HepG2 (cell line): Measurements from ENCODE around the gene GAL3ST1. TPM values are rescaled to one million over a fixed set of nuclear protein-coding genes. Genes with fewer than 3 reads are reported as not detected.

Source experiments
- CENPX ChIP-seq: sonication (generic); formaldehyde crosslinking; IDR thresholded peaks from 2 replicates; pipeline ENCODE4 v1.9.0; 2021; ENCODE audit warnings: mild to moderate bottlenecking, missing genetic modification reagents, moderate library complexity
- CTCF ChIP-seq: sonication (generic); formaldehyde crosslinking; IDR thresholded peaks from 2 replicates; pipeline ENCODE4 v1.5.0; 2020; ENCODE audit warnings: mild to moderate bottlenecking, missing genetic modification reagents, moderate library complexity
- GZF1 ChIP-seq: sonication (generic); formaldehyde crosslinking; IDR thresholded peaks from 2 replicates; pipeline ENCODE4 v1.5.1; 2020; ENCODE audit warnings: mild to moderate bottlenecking, missing genetic modification reagents
- IKZF5 ChIP-seq: IDR thresholded peaks from 2 replicates; pipeline ENCODE4 v1.6.1; 2018; ENCODE audit warnings: missing genetic modification reagents, mild to moderate bottlenecking, missing compliant biosample characterization
- LCORL ChIP-seq, 2 experiments: fragments of 450-650 bp in 1 of 2; sonication (generic) in 1 of 2; formaldehyde crosslinking in 1 of 2; IDR thresholded peaks; 2 replicates each; pipeline versions ENCODE4 v1.5.0 to v1.6.1; 2017 to 2020; ENCODE audit warnings: antibody characterized with exemption in 1 of 2, missing genetic modification reagents in 1 of 2
- MAX ChIP-seq: IDR thresholded peaks from 2 replicates; pipeline ENCODE4 v1.6.1; 2012; ENCODE audit warnings: inconsistent platforms
- PHF21A ChIP-seq: sonication (generic); formaldehyde crosslinking; IDR thresholded peaks from 2 replicates; pipeline ENCODE4 v1.5.0; 2020; ENCODE audit warnings: mild to moderate bottlenecking, missing genetic modification reagents
- PTBP1 ChIP-seq: fragments of 200-400 bp; formaldehyde crosslinking; IDR thresholded peaks from 2 replicates; pipeline ENCODE4 v1.6.1; 2018; ENCODE audit warnings: low read length, low read depth; ENCODE audit not compliant: poor library complexity, severe bottlenecking
- RXRA ChIP-seq: sonication (generic); formaldehyde crosslinking; IDR thresholded peaks from 2 replicates; pipeline ENCODE4 v1.5.1; 2020; ENCODE audit warnings: missing genetic modification reagents
- SNAPC2 ChIP-seq: sonication (generic); formaldehyde crosslinking; IDR thresholded peaks from 2 replicates; pipeline ENCODE4 v1.8.1; 2022; ENCODE audit warnings: mild to moderate bottlenecking, missing genetic modification reagents
- ZNF564 ChIP-seq: sonication (generic); formaldehyde crosslinking; IDR thresholded peaks from 2 replicates; pipeline ENCODE4 v1.8.1; 2023; ENCODE audit warnings: mild to moderate bottlenecking, missing genetic modification reagents
- ZNF572 ChIP-seq: sonication (generic); formaldehyde crosslinking; IDR thresholded peaks from 2 replicates; pipeline ENCODE4 v1.5.1; 2020; ENCODE audit warnings: mild to moderate bottlenecking, missing genetic modification reagents
- polyA plus RNA-seq, 8 experiments: library from polyadenylated mRNA; depleted of rRNA in 3 of 8; stranded (reverse) in 7 of 8; unstranded in 1 of 8; fragments of >200 nt; fragmentation: Illumina TruSeq in 4 of 8; extraction: Trizol in 4 of 8; gene quantifications; 2 replicates each; pipeline versions ENCODE4 v1.2.1 to v1.2.3, GENCODE V29; 2011 to 2016; ENCODE audit warnings: low read depth in 4 of 8, missing spikeins in 1 of 8, mixed read lengths in 1 of 8; ENCODE audit not compliant: insufficient read depth in 1 of 8
- total RNA-seq, 5 experiments: library from RNA; depleted of rRNA; stranded (reverse); fragments of >200 nt; fragmentation: Illumina TruSeq; extraction: Trizol; gene quantifications; 2 replicates each; pipeline ENCODE4 v1.2.3, GENCODE V29; 2016; ENCODE audit warnings: low read depth in 1 of 5
- TF ChIP-seq, protein P1 (sequence below): sonication (generic); formaldehyde crosslinking; IDR thresholded peaks from 2 replicates; pipeline ENCODE4 v1.4.0; 2020; ENCODE audit warnings: missing genetic modification reagents, borderline replicate concordance
- TF ChIP-seq, protein P2 (sequence below): sonication (generic); formaldehyde crosslinking; conservative IDR thresholded peaks from 2 replicates; pipeline ENCODE4 v1.4.0; 2020; ENCODE audit warnings: mild to moderate bottlenecking, missing genetic modification reagents, moderate library complexity
- TF ChIP-seq, protein P3 (sequence below): sonication (generic); formaldehyde crosslinking; IDR thresholded peaks from 2 replicates; pipeline ENCODE4 v1.4.0; 2020; ENCODE audit warnings: missing genetic modification reagents

Gene GAL3ST1
- total and polyA plus RNA-seq, 2 of the 13 experiments (the other 11 are each of a cell fraction or from before 2014, with no cell fraction given): 4.4 to 14.7 TPM

DNA sequence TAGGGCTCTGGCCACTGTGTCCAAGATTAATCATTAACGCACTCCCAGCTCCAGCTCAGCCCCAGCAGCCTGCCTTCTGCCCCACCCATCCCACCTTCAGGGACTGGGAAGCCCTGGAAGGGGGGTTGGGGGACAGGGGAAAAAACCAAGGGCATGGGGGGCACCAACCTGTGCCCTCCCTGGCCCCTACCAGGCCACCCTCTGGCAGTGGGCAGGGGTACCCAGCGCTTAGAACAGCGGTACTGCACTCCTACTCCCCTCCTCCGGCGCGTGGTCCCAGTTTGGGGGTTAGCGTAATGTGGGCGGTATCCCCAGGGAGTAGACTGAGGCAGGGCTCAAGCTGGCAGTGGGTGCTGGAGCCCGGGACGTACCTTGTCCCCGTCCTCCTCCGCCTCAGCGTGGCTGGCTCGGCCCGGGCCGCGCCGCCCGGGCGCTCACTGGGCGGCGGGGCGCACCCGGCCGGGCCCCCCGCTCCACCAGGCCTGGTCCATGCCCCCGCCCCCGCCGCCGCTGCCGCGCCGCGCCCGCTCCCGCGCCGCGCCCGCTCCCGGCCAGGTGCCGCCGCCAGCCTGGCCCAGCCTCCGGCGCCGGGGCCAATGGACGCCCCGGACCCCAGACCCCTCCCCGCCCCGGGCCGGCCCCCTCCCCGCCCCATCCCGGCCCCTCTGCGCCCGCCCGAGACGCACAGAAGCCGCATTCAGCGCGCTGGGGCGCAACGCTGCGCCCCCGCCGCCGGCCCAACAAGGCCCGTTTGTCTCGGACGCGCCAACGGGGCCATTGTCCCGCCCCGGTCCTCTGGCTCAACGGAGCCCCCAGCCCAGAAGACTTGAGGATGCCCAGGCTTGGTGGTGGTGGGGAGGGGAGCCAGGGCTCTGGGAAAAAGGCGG is at the start of gene GAL3ST1 (continued):
- TF ChIP-seq MAX (0 out of 2 replicates have a peak, but pooled peaks have one; percentile 15), RXRA (no peak), CENPX (CRISPR knock-in tag) (no peak), ZNF572 (CRISPR knock-in tag) (0 out of 2 replicates have a peak, but pooled peaks have one; percentile 63), GZF1 (CRISPR knock-in tag) (0 out of 2 replicates have a peak, but pooled peaks have one; percentile 33), PHF21A (peak; percentile 62; the same call in 1 of the 2 replicates), CTCF (CRISPR knock-in tag) (0 out of 2 replicates have a peak, but pooled peaks have one; percentile 4), SNAPC2 (no peak), PTBP1 (no peak), ZNF564 (CRISPR knock-in tag) (no peak), IKZF5 (CRISPR knock-in tag) (0 out of 2 replicates have a peak, but pooled peaks have one; percentile 1), LCORL (IDR thresholded peaks at IDR 0.05) (no peak), LCORL (CRISPR knock-in tag; IDR thresholded peaks at IDR 0.05) (peak; percentile 67; the same call in 1 of the 2 replicates)
- TF ChIP-seq, protein P1, sequence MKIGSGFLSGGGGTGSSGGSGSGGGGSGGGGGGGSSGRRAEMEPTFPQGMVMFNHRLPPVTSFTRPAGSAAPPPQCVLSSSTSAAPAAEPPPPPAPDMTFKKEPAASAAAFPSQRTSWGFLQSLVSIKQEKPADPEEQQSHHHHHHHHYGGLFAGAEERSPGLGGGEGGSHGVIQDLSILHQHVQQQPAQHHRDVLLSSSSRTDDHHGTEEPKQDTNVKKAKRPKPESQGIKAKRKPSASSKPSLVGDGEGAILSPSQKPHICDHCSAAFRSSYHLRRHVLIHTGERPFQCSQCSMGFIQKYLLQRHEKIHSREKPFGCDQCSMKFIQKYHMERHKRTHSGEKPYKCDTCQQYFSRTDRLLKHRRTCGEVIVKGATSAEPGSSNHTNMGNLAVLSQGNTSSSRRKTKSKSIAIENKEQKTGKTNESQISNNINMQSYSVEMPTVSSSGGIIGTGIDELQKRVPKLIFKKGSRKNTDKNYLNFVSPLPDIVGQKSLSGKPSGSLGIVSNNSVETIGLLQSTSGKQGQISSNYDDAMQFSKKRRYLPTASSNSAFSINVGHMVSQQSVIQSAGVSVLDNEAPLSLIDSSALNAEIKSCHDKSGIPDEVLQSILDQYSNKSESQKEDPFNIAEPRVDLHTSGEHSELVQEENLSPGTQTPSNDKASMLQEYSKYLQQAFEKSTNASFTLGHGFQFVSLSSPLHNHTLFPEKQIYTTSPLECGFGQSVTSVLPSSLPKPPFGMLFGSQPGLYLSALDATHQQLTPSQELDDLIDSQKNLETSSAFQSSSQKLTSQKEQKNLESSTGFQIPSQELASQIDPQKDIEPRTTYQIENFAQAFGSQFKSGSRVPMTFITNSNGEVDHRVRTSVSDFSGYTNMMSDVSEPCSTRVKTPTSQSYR (CRISPR knock-in tag): peak; percentile 35; the same call in 1 of the 2 replicates
- TF ChIP-seq, protein P2, sequence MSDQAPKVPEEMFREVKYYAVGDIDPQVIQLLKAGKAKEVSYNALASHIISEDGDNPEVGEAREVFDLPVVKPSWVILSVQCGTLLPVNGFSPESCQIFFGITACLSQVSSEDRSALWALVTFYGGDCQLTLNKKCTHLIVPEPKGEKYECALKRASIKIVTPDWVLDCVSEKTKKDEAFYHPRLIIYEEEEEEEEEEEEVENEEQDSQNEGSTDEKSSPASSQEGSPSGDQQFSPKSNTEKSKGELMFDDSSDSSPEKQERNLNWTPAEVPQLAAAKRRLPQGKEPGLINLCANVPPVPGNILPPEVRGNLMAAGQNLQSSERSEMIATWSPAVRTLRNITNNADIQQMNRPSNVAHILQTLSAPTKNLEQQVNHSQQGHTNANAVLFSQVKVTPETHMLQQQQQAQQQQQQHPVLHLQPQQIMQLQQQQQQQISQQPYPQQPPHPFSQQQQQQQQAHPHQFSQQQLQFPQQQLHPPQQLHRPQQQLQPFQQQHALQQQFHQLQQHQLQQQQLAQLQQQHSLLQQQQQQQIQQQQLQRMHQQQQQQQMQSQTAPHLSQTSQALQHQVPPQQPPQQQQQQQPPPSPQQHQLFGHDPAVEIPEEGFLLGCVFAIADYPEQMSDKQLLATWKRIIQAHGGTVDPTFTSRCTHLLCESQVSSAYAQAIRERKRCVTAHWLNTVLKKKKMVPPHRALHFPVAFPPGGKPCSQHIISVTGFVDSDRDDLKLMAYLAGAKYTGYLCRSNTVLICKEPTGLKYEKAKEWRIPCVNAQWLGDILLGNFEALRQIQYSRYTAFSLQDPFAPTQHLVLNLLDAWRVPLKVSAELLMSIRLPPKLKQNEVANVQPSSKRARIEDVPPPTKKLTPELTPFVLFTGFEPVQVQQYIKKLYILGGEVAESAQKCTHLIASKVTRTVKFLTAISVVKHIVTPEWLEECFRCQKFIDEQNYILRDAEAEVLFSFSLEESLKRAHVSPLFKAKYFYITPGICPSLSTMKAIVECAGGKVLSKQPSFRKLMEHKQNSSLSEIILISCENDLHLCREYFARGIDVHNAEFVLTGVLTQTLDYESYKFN (CRISPR knock-in tag): peak; percentile 51
- TF ChIP-seq, protein P3, sequence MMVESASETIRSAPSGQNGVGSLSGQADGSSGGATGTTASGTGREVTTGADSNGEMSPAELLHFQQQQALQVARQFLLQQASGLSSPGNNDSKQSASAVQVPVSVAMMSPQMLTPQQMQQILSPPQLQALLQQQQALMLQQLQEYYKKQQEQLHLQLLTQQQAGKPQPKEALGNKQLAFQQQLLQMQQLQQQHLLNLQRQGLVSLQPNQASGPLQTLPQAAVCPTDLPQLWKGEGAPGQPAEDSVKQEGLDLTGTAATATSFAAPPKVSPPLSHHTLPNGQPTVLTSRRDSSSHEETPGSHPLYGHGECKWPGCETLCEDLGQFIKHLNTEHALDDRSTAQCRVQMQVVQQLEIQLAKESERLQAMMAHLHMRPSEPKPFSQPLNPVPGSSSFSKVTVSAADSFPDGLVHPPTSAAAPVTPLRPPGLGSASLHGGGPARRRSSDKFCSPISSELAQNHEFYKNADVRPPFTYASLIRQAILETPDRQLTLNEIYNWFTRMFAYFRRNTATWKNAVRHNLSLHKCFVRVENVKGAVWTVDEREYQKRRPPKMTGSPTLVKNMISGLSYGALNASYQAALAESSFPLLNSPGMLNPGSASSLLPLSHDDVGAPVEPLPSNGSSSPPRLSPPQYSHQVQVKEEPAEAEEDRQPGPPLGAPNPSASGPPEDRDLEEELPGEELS (CRISPR knock-in tag): peak; percentile 41; the same call in 1 of the 2 replicates
